H1 (cell line): ENCODE results near the gene SCO1. TPM values are rescaled to one million over a fixed set of nuclear protein-coding genes. Genes with fewer than 3 reads are reported as not detected.

Source experiments
- CTCF ChIA-PET: fragments of 300-600 bp; sonication (Branson Sonifier 250); formaldehyde crosslinking; loops from one replicate; lab custom pipeline; 2021; ENCODE audit not compliant: partially characterized antibody; lab: Charles Lee
- POLR2A ChIA-PET: fragments of 300-600 bp; sonication (Branson Sonifier 250); formaldehyde crosslinking; loops from one replicate; lab custom pipeline; 2021; ENCODE audit warnings: inconsistent platforms; ENCODE audit not compliant: partially characterized antibody; lab: Charles Lee
- DNase-seq, 2 experiments: peaks; one replicate each; pipeline versions ENCODE4 v3.0.0 to v3.0.0-alpha.2; 2010 to 2022; ENCODE audit warnings: low spot score in 2 of 2, low read depth in 1 of 2, mixed read lengths in 1 of 2
- FAIRE-seq: peaks from 2 replicates; lab custom pipeline; 2011; peaks lifted over from hg19 to GRCh38; lab: Jason Lieb, UNC
- H2AFZ ChIP-seq: 2 replicates; pipeline ENCODE4 v1.8.1; 2012; ENCODE audit warnings: low read length, inconsistent platforms
- H2AK5ac ChIP-seq: 2 replicates; pipeline ENCODE4 v1.6.1; 2013; ENCODE audit warnings: low read depth, low read length
- H2BK120ac ChIP-seq: replicated peaks from 2 replicates; pipeline ENCODE3; 2013; ENCODE audit warnings: low read depth, low read length, inconsistent platforms
- H2BK12ac ChIP-seq: 2 replicates; pipeline ENCODE4 v1.6.1; 2013; ENCODE audit warnings: low read depth, low read length
- H2BK15ac ChIP-seq: 2 replicates; pipeline ENCODE4 v1.6.1; 2013; ENCODE audit warnings: low read length
- H2BK20ac ChIP-seq: 2 replicates; pipeline ENCODE4 v1.6.1; 2013; ENCODE audit warnings: low read length
- H2BK5ac ChIP-seq: 2 replicates; pipeline ENCODE4 v1.6.1; 2013; ENCODE audit warnings: low read depth, low read length
- H3K14ac ChIP-seq: 2 replicates; pipeline ENCODE4 v1.6.1; 2013; ENCODE audit warnings: inconsistent platforms; ENCODE audit not compliant: insufficient read length
- H3K18ac ChIP-seq: 2 replicates; pipeline ENCODE4 v1.6.1; 2013; ENCODE audit warnings: low read length; ENCODE audit errors: extremely low read depth
- H3K23ac ChIP-seq: 2 replicates; pipeline ENCODE4 v1.6.1; 2013; ENCODE audit warnings: inconsistent platforms; ENCODE audit not compliant: insufficient read length
- H3K23me2 ChIP-seq: 2 replicates; pipeline ENCODE4 v1.6.1; 2013; ENCODE audit warnings: low read depth, low read length
- H3K27ac ChIP-seq: 2 replicates; pipeline ENCODE4 v1.6.1; 2011; ENCODE audit warnings: low read depth, low read length, inconsistent platforms
- H3K27me3 ChIP-seq, 4 experiments: replicated peaks in 1 of 4; 1 replicate in 1 of 4; 2 replicates in 3 of 4; pipeline versions ENCODE4 v1.6.1 to v1.8.1; 2011 to 2013; ENCODE audit warnings: low read length in 3 of 4, mild to moderate bottlenecking in 3 of 4, inconsistent platforms in 2 of 4, mixed read lengths in 2 of 4, moderate library complexity in 1 of 4; ENCODE audit not compliant: control insufficient read depth in 3 of 4, insufficient read depth in 3 of 4; ENCODE audit errors: extremely low read depth in 1 of 4
- H3K36me3 ChIP-seq, 4 experiments: 2 replicates each; pipeline versions ENCODE4 v1.6.1 to v1.8.1; 2011 to 2013; ENCODE audit warnings: mild to moderate bottlenecking in 4 of 4, low read length in 3 of 4, moderate library complexity in 2 of 4, control low read depth in 1 of 4, inconsistent platforms in 1 of 4; ENCODE audit not compliant: insufficient read depth in 4 of 4, control insufficient read depth in 2 of 4
- H3K4ac ChIP-seq: replicated peaks from 2 replicates; pipeline ENCODE3; 2013; ENCODE audit warnings: low read length, low read depth, mixed read lengths, inconsistent platforms; ENCODE audit not compliant: insufficient read length
- H3K4me1 ChIP-seq, 4 experiments: replicated peaks in 1 of 4; 1 replicate in 1 of 4; 2 replicates in 3 of 4; pipeline versions ENCODE4 v1.6.1 to v1.8.1; 2011 to 2013; ENCODE audit warnings: low read length in 3 of 4, inconsistent platforms in 2 of 4, mixed read lengths in 1 of 4; ENCODE audit not compliant: insufficient read depth in 4 of 4, control insufficient read depth in 3 of 4
- H3K4me2 ChIP-seq, 2 experiments: 2 replicates each; pipeline versions ENCODE4 v1.6.1 to v1.8.1; 2011 to 2013; ENCODE audit warnings: low read depth in 2 of 2, low read length in 2 of 2, control low read depth in 1 of 2, inconsistent platforms in 1 of 2, mild to moderate bottlenecking in 1 of 2; ENCODE audit not compliant: insufficient read depth in 1 of 2
- H3K4me3 ChIP-seq, 4 experiments: fragments of 200-600, 300-600 bp in 1 of 4; sonication (generic), shearing (Covaris generic), sonication (Bioruptor Twin) in 1 of 4; 2 replicates each; pipeline versions ENCODE4 v1.5.1 to v1.8.1; 2011 to 2016; ENCODE audit warnings: low read length in 4 of 4, low read depth in 3 of 4, control low read depth in 2 of 4, inconsistent platforms in 2 of 4, mild to moderate bottlenecking in 2 of 4, mixed read lengths in 1 of 4, moderate library complexity in 1 of 4; ENCODE audit not compliant: insufficient read depth in 2 of 4; ENCODE audit errors: extremely low read depth in 1 of 4
- H3K56ac ChIP-seq: replicated peaks from 2 replicates; pipeline ENCODE3; 2013; ENCODE audit warnings: low read depth, mild to moderate bottlenecking, mixed read lengths, low read length, inconsistent platforms; ENCODE audit not compliant: insufficient read length
- H3K79me1 ChIP-seq: 2 replicates; pipeline ENCODE4 v1.6.1; 2013; ENCODE audit warnings: low read depth, low read length, control low read depth
- H3K79me2 ChIP-seq, 2 experiments: 2 replicates each; pipeline versions ENCODE4 v1.6.1 to v1.8.1; 2012 to 2013; ENCODE audit warnings: low read length in 2 of 2, mild to moderate bottlenecking in 2 of 2, inconsistent platforms in 1 of 2; ENCODE audit not compliant: insufficient read depth in 2 of 2, control insufficient read depth in 1 of 2
- H3K9ac ChIP-seq, 4 experiments: replicated peaks in 1 of 4; 1 replicate in 1 of 4; 2 replicates in 3 of 4; pipeline versions ENCODE4 v1.6.1 to v1.8.1; 2011 to 2013; ENCODE audit warnings: low read depth in 3 of 4, low read length in 3 of 4, control low read depth in 2 of 4, mild to moderate bottlenecking in 2 of 4, moderate library complexity in 2 of 4, inconsistent platforms in 1 of 4; ENCODE audit errors: extremely low read depth in 1 of 4
- H3K9me3 ChIP-seq, 2 experiments: 2 replicates each; pipeline versions ENCODE4 v1.6.1 to v1.8.1; 2012 to 2013; ENCODE audit warnings: mild to moderate bottlenecking in 2 of 2, moderate library complexity in 2 of 2, control low read depth in 1 of 2, inconsistent platforms in 1 of 2, low read depth in 1 of 2, low read length in 1 of 2, mixed read lengths in 1 of 2; ENCODE audit not compliant: insufficient read depth in 2 of 2
- H4K20me1 ChIP-seq, 2 experiments: replicated peaks in 1 of 2; 2 replicates each; pipeline versions ENCODE3 to v1.8.1; 2011 to 2013; ENCODE audit warnings: inconsistent platforms in 2 of 2, low read length in 2 of 2, mild to moderate bottlenecking in 1 of 2; ENCODE audit not compliant: insufficient read depth in 2 of 2, control insufficient read depth in 1 of 2
- H4K5ac ChIP-seq: 2 replicates; pipeline ENCODE4 v1.6.1; 2013; ENCODE audit warnings: low read length, low read depth, mixed read lengths, inconsistent platforms; ENCODE audit not compliant: insufficient read length
- H4K8ac ChIP-seq: 2 replicates; pipeline ENCODE4 v1.8.0; 2013; ENCODE audit warnings: mild to moderate bottlenecking, moderate library complexity, low read length, inconsistent platforms; ENCODE audit not compliant: insufficient read depth; ENCODE audit errors: extremely low read depth
- H4K91ac ChIP-seq: replicated peaks from 2 replicates; pipeline ENCODE3; 2013; ENCODE audit warnings: low read length, mixed read lengths, inconsistent platforms; ENCODE audit not compliant: insufficient read length
- CTBP2 ChIP-seq: IDR thresholded peaks from 2 replicates; pipeline ENCODE4 v1.7.0; 2011; ENCODE audit warnings: borderline replicate concordance, mild to moderate bottlenecking, moderate library complexity, mixed read lengths, low read length; ENCODE audit not compliant: insufficient read depth, insufficient read length
- KDM5A ChIP-seq: fragments of 200-600 bp; IDR thresholded peaks from 2 replicates; pipeline ENCODE4 v1.7.1; 2012; ENCODE audit warnings: mild to moderate bottlenecking, low read length, inconsistent platforms, mixed read lengths
- RNF2 ChIP-seq: fragments of 200-900, 300-1000 bp; sonication (generic); IDR thresholded peaks from 2 replicates; pipeline ENCODE4 v1.7.1; 2016; ENCODE audit warnings: borderline replicate concordance, low read depth, mild to moderate bottlenecking, antibody characterized with exemption, low read length; ENCODE audit not compliant: poor library complexity, severe bottlenecking; ENCODE audit errors: missing control alignments
- SP4 ChIP-seq: IDR thresholded peaks from 2 replicates; pipeline ENCODE4 v1.6.1; 2012; ENCODE audit warnings: low read length, inconsistent platforms
- SUZ12 ChIP-seq: fragments of 200-600 bp; sonication (generic); IDR thresholded peaks from 2 replicates; pipeline ENCODE4 v1.6.1; 2012; ENCODE audit warnings: mild to moderate bottlenecking, inconsistent platforms, low read length, moderate library complexity, mixed read lengths
- WGBS, 2 experiments: shearing (Covaris generic) in 1 of 2; methylation state at CpG; one replicate each; pipeline versions ENCODE4 v1.1.6 to v1.1.7; 2013 to 2015; ENCODE audit warnings: low lambda C conversion rate in 2 of 2, mixed read lengths in 2 of 2, inconsistent platforms in 1 of 2, low coverage in 1 of 2, missing lambda C conversion rate in 1 of 2; ENCODE audit not compliant: insufficient replicate concordance in 2 of 2, insufficient coverage in 1 of 2, insufficient read length in 1 of 2; ENCODE audit errors: extremely low coverage in 1 of 2, missing lambda C conversion rate in 1 of 2; 5-methylcytosine and 5-hydroxymethylcytosine counted together
- polyA plus RNA-seq, 7 experiments: library from polyadenylated mRNA; depleted of rRNA in 3 of 7; stranded (reverse) in 5 of 7; unstranded in 2 of 7; fragments of >200 nt in 5 of 7; fragments of 200-250 nt in 2 of 7; gene quantifications; 1 replicate in 5 of 7; 2 replicates in 1 of 7; 4 replicates in 1 of 7; pipeline versions ENCODE4 v1.2.1 to v1.2.3, GENCODE V29; 2011 to 2013; ENCODE audit warnings: missing spikeins in 2 of 7, mixed read lengths in 2 of 7
- total RNA-seq: library from RNA; stranded (reverse); fragmentation: NEBNext Ultra II Directional; extraction: Animal tissue kit (Norgen Biotek cat#: 25700); gene quantifications from 2 replicates; pipeline ENCODE4 v1.2.1, GENCODE V29; 2021

The SCO1 gene
- total and polyA plus RNA-seq, 2 of the 8 experiments (the other 6 are each of a cell fraction or from before 2014, with no cell fraction given): 18.7 to 61.8 TPM

DNA sequence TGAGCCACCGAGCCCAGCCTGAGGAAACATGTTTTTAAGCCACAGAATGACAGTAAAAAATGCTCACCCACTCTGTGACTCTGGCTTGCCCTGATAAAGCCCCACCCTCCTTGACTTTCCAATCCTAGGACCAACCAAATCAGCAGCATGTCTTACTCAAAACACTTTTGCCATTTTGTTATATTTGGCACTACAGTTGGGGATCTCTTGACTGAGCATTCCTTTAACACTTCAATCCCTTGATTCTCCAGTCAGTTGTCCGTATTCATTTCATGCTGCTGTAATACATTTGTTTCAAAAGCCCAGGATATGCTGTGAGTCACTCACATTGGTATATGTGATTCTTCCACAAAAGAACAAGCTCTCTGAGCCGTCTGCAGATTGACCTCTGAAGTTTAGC is 48.4 kb downstream of the SCO1 start:
- no peak overlapping the region for H3K56ac ChIP-seq
- no peak overlapping the region for H2AFZ ChIP-seq
- no peak overlapping the region for H2BK120ac ChIP-seq
- H3K4me2 ChIP-seq: no peak overlapping the region
- no peaks in the 10 kb centered on the region for H3K27me3 ChIP-seq
- no peak overlapping the region for H3K27ac ChIP-seq
- H3K4me1 ChIP-seq: no peaks in the 10 kb centered on the region
- H4K20me1 ChIP-seq: no peaks in the 10 kb centered on the region
- no peak overlapping the region for H2BK20ac ChIP-seq
- no peak overlapping the region for H3K18ac ChIP-seq
- no peaks in the 10 kb centered on the region for H3K23me2 ChIP-seq
- 88% methylated on average over 3 of the region's 3 CpGs; no CpG with 5 or more reads in 1 of the 2 experiments for WGBS, 2 experiments
- H2AK5ac ChIP-seq: no peak overlapping the region
- no peak overlapping the region for H2BK12ac ChIP-seq
- DNase-seq (no peak), FAIRE-seq (no peak)
- no peak overlapping the region for H3K23ac ChIP-seq
- no peak overlapping the region for H4K91ac ChIP-seq
- ChIA-PET CTCF (interaction anchor here (0.6 to 2.1 kb wide), 5 partner anchors 11 to 947 kb away, joined by 3 to 5 read pairs (median 4); no protein-coding TSS in a partner anchor), POLR2A (no interaction called here)
- TF ChIP-seq RNF2 (no peak), CTBP2 (no peak), SUZ12 (no peak), SP4 (no peak), KDM5A (no peak)
- no peak overlapping the region for H3K9ac ChIP-seq
- H2BK15ac ChIP-seq: no peak overlapping the region
- no peaks in the 10 kb centered on the region for H3K79me1 ChIP-seq
- no peak overlapping the region for H3K4ac ChIP-seq
- peaks cover 0 to 4% (median 0%) of the 10 kb centered on the region in 4 experiments; a peak in 1 of 8 replicates for H3K36me3 ChIP-seq
- H3K79me2 ChIP-seq: no peaks in the 10 kb centered on the region
- no peaks in the 10 kb centered on the region for H3K9me3 ChIP-seq
- H3K4me3 ChIP-seq: no peak overlapping the region
- H4K5ac ChIP-seq: no peak overlapping the region
- no peak overlapping the region for H3K14ac ChIP-seq
- H4K8ac ChIP-seq: no peak overlapping the region
- H2BK5ac ChIP-seq: no peak overlapping the region
